ENCODE data around the gene PRSS38.

DNA sequence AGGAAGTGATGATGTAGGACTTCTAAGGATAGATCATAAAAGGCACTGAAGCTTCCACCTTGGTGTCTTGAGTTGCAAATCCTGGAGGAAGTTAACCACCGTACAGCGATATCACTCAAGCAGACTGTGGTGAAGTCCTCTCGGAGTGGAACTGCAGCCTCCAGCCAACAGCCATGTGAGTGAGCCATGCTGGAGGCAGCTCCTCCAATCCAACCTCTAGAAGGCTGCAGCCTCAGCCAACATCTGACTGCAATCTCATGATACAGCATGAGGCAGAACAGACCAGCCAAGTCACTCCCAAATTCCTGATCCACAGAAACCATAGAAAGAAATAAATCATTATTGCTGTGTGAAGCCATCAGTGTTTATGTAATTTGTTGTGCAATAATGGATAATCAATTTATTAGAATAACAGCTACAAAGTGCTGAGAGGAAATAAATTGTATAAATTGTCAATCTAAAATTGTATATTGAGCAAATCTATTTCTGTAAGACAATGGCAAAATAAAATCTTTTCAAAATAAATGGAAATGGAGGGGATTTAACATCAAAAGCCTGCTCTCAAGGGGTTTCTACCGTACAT lies 65.0 kb downstream of the PRSS38 start:
- TF ChIP-seq, protein P1, sequence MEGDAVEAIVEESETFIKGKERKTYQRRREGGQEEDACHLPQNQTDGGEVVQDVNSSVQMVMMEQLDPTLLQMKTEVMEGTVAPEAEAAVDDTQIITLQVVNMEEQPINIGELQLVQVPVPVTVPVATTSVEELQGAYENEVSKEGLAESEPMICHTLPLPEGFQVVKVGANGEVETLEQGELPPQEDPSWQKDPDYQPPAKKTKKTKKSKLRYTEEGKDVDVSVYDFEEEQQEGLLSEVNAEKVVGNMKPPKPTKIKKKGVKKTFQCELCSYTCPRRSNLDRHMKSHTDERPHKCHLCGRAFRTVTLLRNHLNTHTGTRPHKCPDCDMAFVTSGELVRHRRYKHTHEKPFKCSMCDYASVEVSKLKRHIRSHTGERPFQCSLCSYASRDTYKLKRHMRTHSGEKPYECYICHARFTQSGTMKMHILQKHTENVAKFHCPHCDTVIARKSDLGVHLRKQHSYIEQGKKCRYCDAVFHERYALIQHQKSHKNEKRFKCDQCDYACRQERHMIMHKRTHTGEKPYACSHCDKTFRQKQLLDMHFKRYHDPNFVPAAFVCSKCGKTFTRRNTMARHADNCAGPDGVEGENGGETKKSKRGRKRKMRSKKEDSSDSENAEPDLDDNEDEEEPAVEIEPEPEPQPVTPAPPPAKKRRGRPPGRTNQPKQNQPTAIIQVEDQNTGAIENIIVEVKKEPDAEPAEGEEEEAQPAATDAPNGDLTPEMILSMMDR (IDR thresholded peaks at IDR 0.05): no peak
- TF ChIP-seq POLR2A (IDR thresholded peaks at IDR 0.05): no peak
